ENCODE results near the gene UGT1A8. TPM values are rescaled to one million over a fixed set of nuclear protein-coding genes. Genes with fewer than 3 reads are reported as not detected.
"Not testable (repeated sequence)": the region's sequence is repeated elsewhere in the genome, so short reads cannot be mapped to it uniquely, and the experiment has no call there.

Gene UGT1A8
- total RNA-seq, result not detected in 3 replicates
- long read RNA-seq, result 0 reads

- Mint-ChIP-seq H3K9me3 (ENCODE audit: low read depth) (peaks cover 30% of the 10 kb centered on the region), H3K27me3 (ENCODE audit: low read depth) (peaks cover 20% of the 10 kb centered on the region), H3K36me3 (ENCODE audit: low read depth) (peaks cover 14% of the 10 kb centered on the region)
- not testable (repeated sequence) for H3K27ac Mint-ChIP-seq (ENCODE audit: unreplicated experiment); DNase-seq (ENCODE audit: low spot score); H3K4me3 Mint-ChIP-seq (ENCODE audit: unreplicated experiment); H3K4me1 Mint-ChIP-seq (ENCODE audit: low read depth)
These were observed at the start of gene UGT1A8 for GRCh38 chr2:233617476-233617875. TSS of gene UGT1A8 (plus strand) at chr2:233617633. CDS start at chr2:233617708, 75 bp downstream.

- Mint-ChIP-seq H3K4me3 (ENCODE audit: unreplicated experiment) (no peak overlapping the region), H3K27me3 (ENCODE audit: low read depth) (no peaks in the 10 kb centered on the region), H3K9me3 (ENCODE audit: low read depth) (no peaks in the 10 kb centered on the region), H3K4me1 (ENCODE audit: low read depth) (no peaks in the 10 kb centered on the region), H3K36me3 (ENCODE audit: low read depth) (no peaks in the 10 kb centered on the region), H3K27ac (ENCODE audit: unreplicated experiment) (no peak overlapping the region)
- DNase-seq (ENCODE audit: low spot score), result no peak
- TF ChIP-seq CTCF (IDR thresholded peaks at IDR 0.05), result no peak
These were observed 46.4 kb upstream of the UGT1A8 start for GRCh38 chr2:233571001-233571400.

GRCh38 chr2:233571462-233571861 is 46.0 kb upstream of the UGT1A8 start:
- no peak overlapping the region for H3K27ac Mint-ChIP-seq (ENCODE audit: unreplicated experiment)
- DNase-seq (ENCODE audit: low spot score), result no peak
- no peaks in the 10 kb centered on the region for H3K36me3 Mint-ChIP-seq (ENCODE audit: low read depth)
- no peaks in the 10 kb centered on the region for H3K27me3 Mint-ChIP-seq (ENCODE audit: low read depth)
- no peak overlapping the region for H3K4me3 Mint-ChIP-seq (ENCODE audit: unreplicated experiment)
- no peaks in the 10 kb centered on the region for H3K4me1 Mint-ChIP-seq (ENCODE audit: low read depth)
- TF ChIP-seq CTCF (IDR thresholded peaks at IDR 0.05), result no peak
- H3K9me3 Mint-ChIP-seq (ENCODE audit: low read depth), result no peaks in the 10 kb centered on the region

- Mint-ChIP-seq H3K27ac (ENCODE audit: unreplicated experiment) (no peak overlapping the region), H3K4me1 (ENCODE audit: low read depth) (no peaks in the 10 kb centered on the region), H3K27me3 (ENCODE audit: low read depth) (no peaks in the 10 kb centered on the region), H3K36me3 (ENCODE audit: low read depth) (no peaks in the 10 kb centered on the region), H3K4me3 (ENCODE audit: unreplicated experiment) (no peak overlapping the region), H3K9me3 (ENCODE audit: low read depth) (no peaks in the 10 kb centered on the region)
- no peak for DNase-seq (ENCODE audit: low spot score)
- TF ChIP-seq CTCF (IDR thresholded peaks at IDR 0.05), result no peak
These were observed 45.0 kb upstream of the UGT1A8 start for GRCh38 chr2:233572468-233572867.

GRCh38 chr2:233577341-233577740 is 40.1 kb upstream of the UGT1A8 start:
- H3K36me3 Mint-ChIP-seq (ENCODE audit: low read depth); H3K27me3 Mint-ChIP-seq (ENCODE audit: low read depth); H3K4me1 Mint-ChIP-seq (ENCODE audit: low read depth); H3K27ac Mint-ChIP-seq (ENCODE audit: unreplicated experiment); H3K4me3 Mint-ChIP-seq (ENCODE audit: unreplicated experiment); DNase-seq (ENCODE audit: low spot score); H3K9me3 Mint-ChIP-seq (ENCODE audit: low read depth): not testable (repeated sequence)

- H3K4me1 Mint-ChIP-seq (ENCODE audit: low read depth); H3K27me3 Mint-ChIP-seq (ENCODE audit: low read depth); DNase-seq (ENCODE audit: low spot score); H3K27ac Mint-ChIP-seq (ENCODE audit: unreplicated experiment); H3K36me3 Mint-ChIP-seq (ENCODE audit: low read depth); H3K9me3 Mint-ChIP-seq (ENCODE audit: low read depth); H3K4me3 Mint-ChIP-seq (ENCODE audit: unreplicated experiment): not testable (repeated sequence)
These were observed 34.0 kb upstream of the UGT1A8 start for GRCh38 chr2:233583217-233583965.

- Mint-ChIP-seq H3K4me1 (ENCODE audit: low read depth) (no peaks in the 10 kb centered on the region), H3K36me3 (ENCODE audit: low read depth) (no peaks in the 10 kb centered on the region), H3K4me3 (ENCODE audit: unreplicated experiment) (no peak overlapping the region), H3K27me3 (ENCODE audit: low read depth) (no peaks in the 10 kb centered on the region), H3K9me3 (ENCODE audit: low read depth) (no peaks in the 10 kb centered on the region), H3K27ac (ENCODE audit: unreplicated experiment) (no peak overlapping the region)
- DNase-seq (ENCODE audit: low spot score), result no peak
- TF ChIP-seq CTCF (IDR thresholded peaks at IDR 0.05), result no peak
These were observed 33.2 kb upstream of the UGT1A8 start for GRCh38 chr2:233584210-233584609.

Data from chondrocyte (in vitro differentiated cells).